ENCODE data around the gene TDRD15.

- TF ChIP-seq CTCF (conservative IDR thresholded peaks at IDR 0.05) = no peak
- no peak for TF ChIP-seq EZH2 (IDR thresholded peaks at IDR 0.05; ENCODE audit: low read depth)
These were observed 38.3 kb downstream of the TDRD15 start for GRCh38 chr2:21161832-21162614.
